Mesenchymal stem cell (in vitro differentiated cells and primary cell): ENCODE measurements around the gene NDRG4.

Source experiments
- DNase-seq: peaks from one replicate; pipeline ENCODE4 v3.0.0-alpha.2; 2013
- H2AFZ ChIP-seq: one replicate; pipeline ENCODE4 v1.6.1; 2013; ENCODE audit warnings: low read depth, mild to moderate bottlenecking, control low read depth, inconsistent platforms, low read length, moderate library complexity
- H2AK5ac ChIP-seq: 2 replicates; pipeline ENCODE4 v1.6.1; 2013; ENCODE audit warnings: low read length, moderate library complexity, mild to moderate bottlenecking, inconsistent platforms; ENCODE audit not compliant: severe bottlenecking
- H2BK120ac ChIP-seq: one replicate; pipeline ENCODE4 v1.6.1; 2013; ENCODE audit warnings: low read depth, mild to moderate bottlenecking, inconsistent platforms, low read length, moderate library complexity
- H2BK12ac ChIP-seq, 2 experiments: one replicate each; pipeline ENCODE4 v1.6.1; 2013; ENCODE audit warnings: inconsistent platforms in 2 of 2, low read length in 2 of 2, mild to moderate bottlenecking in 2 of 2, moderate library complexity in 2 of 2, control low read depth in 1 of 2
- H2BK15ac ChIP-seq: one replicate; pipeline ENCODE4 v1.6.1; 2013; ENCODE audit warnings: mild to moderate bottlenecking, low read depth, inconsistent platforms; ENCODE audit not compliant: poor library complexity, severe bottlenecking
- H2BK5ac ChIP-seq: 2 replicates; pipeline ENCODE4 v1.6.1; 2013; ENCODE audit warnings: low read depth, mild to moderate bottlenecking, low read length, control low read depth, inconsistent platforms; ENCODE audit not compliant: poor library complexity, severe bottlenecking
- H3K14ac ChIP-seq, 2 experiments: one replicate each; pipeline ENCODE4 v1.6.1; 2013; ENCODE audit warnings: inconsistent platforms in 2 of 2, low read length in 2 of 2, control low read depth in 1 of 2, mild to moderate bottlenecking in 1 of 2, moderate library complexity in 1 of 2
- H3K18ac ChIP-seq, 2 experiments: one replicate each; pipeline ENCODE4 v1.6.1; 2013; ENCODE audit warnings: inconsistent platforms in 2 of 2, low read length in 2 of 2, control low read depth in 1 of 2, low read depth in 1 of 2, mild to moderate bottlenecking in 1 of 2
- H3K23ac ChIP-seq, 2 experiments: one replicate each; pipeline ENCODE4 v1.6.1; 2013; ENCODE audit warnings: inconsistent platforms in 2 of 2, low read length in 2 of 2, mild to moderate bottlenecking in 2 of 2, moderate library complexity in 2 of 2, control low read depth in 1 of 2
- H3K27ac ChIP-seq: 2 replicates; pipeline ENCODE4 v1.5.1; 2013; ENCODE audit warnings: mild to moderate bottlenecking, moderate library complexity, low read length, control low read depth, inconsistent platforms; ENCODE audit not compliant: poor library complexity, severe bottlenecking
- H3K27me3 ChIP-seq, 2 experiments: 2 replicates each; pipeline versions ENCODE4 v1.6.1 to v1.7.0; 2013; ENCODE audit warnings: low read length in 2 of 2, mild to moderate bottlenecking in 2 of 2, moderate library complexity in 2 of 2, control low read depth in 1 of 2, inconsistent platforms in 1 of 2; ENCODE audit not compliant: control insufficient read depth in 1 of 2, insufficient read depth in 1 of 2
- H3K36me3 ChIP-seq, 2 experiments: 2 replicates each; pipeline versions ENCODE4 v1.6.1 to v1.7.0; 2013; ENCODE audit warnings: low read length in 2 of 2, control low read depth in 1 of 2, inconsistent platforms in 1 of 2, low read depth in 1 of 2, mild to moderate bottlenecking in 1 of 2; ENCODE audit not compliant: insufficient read depth in 2 of 2, control insufficient read depth in 1 of 2
- H3K4ac ChIP-seq, 2 experiments: one replicate each; pipeline ENCODE4 v1.6.1; 2013; ENCODE audit warnings: inconsistent platforms in 2 of 2, low read length in 2 of 2, mild to moderate bottlenecking in 2 of 2, moderate library complexity in 2 of 2, control low read depth in 1 of 2, low read depth in 1 of 2
- H3K4me1 ChIP-seq: 2 replicates; pipeline ENCODE4 v1.6.1; 2013; ENCODE audit warnings: low read depth, low read length, control low read depth; ENCODE audit not compliant: control insufficient read depth, insufficient read depth
- H3K4me2 ChIP-seq: 2 replicates; pipeline ENCODE4 v1.6.1; 2013; ENCODE audit warnings: low read length, mild to moderate bottlenecking, inconsistent platforms; ENCODE audit not compliant: poor library complexity, severe bottlenecking
- H3K4me3 ChIP-seq, 2 experiments: 2 replicates each; pipeline versions ENCODE4 v1.5.1 to v1.7.0; 2013; ENCODE audit warnings: low read length in 2 of 2, mild to moderate bottlenecking in 2 of 2, control low read depth in 1 of 2, low read depth in 1 of 2; ENCODE audit not compliant: insufficient read depth in 1 of 2
- H3K79me1 ChIP-seq: replicated peaks from 2 replicates; pipeline ENCODE4 v1.6.1; 2013; ENCODE audit warnings: mild to moderate bottlenecking, control low read depth, low read length, inconsistent platforms; ENCODE audit not compliant: poor library complexity, severe bottlenecking
- H3K9ac ChIP-seq: 2 replicates; pipeline ENCODE4 v1.7.0; 2013; ENCODE audit warnings: mild to moderate bottlenecking, low read length, moderate library complexity
- H3K9me3 ChIP-seq: 2 replicates; pipeline ENCODE4 v1.7.0; 2013; ENCODE audit warnings: mild to moderate bottlenecking, low read length; ENCODE audit not compliant: control insufficient read depth
- H4K8ac ChIP-seq: one replicate; pipeline ENCODE4 v1.6.1; 2013; ENCODE audit warnings: inconsistent platforms, mild to moderate bottlenecking, low read length, moderate library complexity
- H4K91ac ChIP-seq: one replicate; pipeline ENCODE4 v1.6.1; 2013; ENCODE audit warnings: mild to moderate bottlenecking, low read length, inconsistent platforms
- WGBS: methylation state at CpG from one replicate; pipeline ENCODE4 v1.1.7; 2013; ENCODE audit warnings: mixed read lengths; 5-methylcytosine and 5-hydroxymethylcytosine counted together

The NDRG4 gene

DNA sequence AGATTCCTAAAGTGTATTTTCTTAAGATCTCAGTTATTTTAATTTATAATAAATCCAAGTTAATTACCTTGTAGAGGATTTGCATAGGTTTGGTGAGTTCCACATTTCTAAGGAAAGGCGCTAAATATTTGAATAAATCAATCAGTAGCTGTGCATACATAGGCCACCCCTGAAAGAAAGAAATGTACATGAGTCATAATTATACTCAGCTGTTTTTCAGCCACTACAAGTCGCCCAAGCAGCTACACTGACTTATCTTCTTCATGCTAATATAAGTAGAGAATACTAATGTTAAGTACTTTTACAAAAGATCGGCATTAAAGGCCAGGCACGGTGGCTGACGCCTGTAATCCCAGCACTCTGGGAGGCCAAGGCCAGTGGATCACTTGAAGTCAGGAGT lies 30.2 kb downstream of the NDRG4 start:
- Histone ChIP-seq H4K91ac (no peak overlapping the region), H3K79me1 (peaks cover 25% of the 10 kb centered on the region), H2BK15ac (no peak overlapping the region), H3K4ac (no peak overlapping the region), H4K8ac (no peak overlapping the region), H2BK12ac (no peak overlapping the region), H2BK5ac (no peak overlapping the region), H3K18ac (no peak overlapping the region), H3K14ac (no peak overlapping the region), H3K23ac (no peak overlapping the region), H3K4me1 (no peaks in the 10 kb centered on the region), H2AK5ac (no peak overlapping the region), H3K27me3 (no peaks in the 10 kb centered on the region), H3K9me3 (no peaks in the 10 kb centered on the region), H3K4me2 (no peak overlapping the region), H2AFZ (no peak overlapping the region), H3K9ac (no peak overlapping the region), H2BK120ac (no peak overlapping the region), H3K36me3 (peaks cover 31 to 94% of the 10 kb centered on the region in 2 experiments), H3K27ac (no peak overlapping the region), H3K4me3 (no peak overlapping the region)
- DNase-seq: no peak
- WGBS: 100% methylated on average over 4 of the region's 5 CpGs

DNA sequence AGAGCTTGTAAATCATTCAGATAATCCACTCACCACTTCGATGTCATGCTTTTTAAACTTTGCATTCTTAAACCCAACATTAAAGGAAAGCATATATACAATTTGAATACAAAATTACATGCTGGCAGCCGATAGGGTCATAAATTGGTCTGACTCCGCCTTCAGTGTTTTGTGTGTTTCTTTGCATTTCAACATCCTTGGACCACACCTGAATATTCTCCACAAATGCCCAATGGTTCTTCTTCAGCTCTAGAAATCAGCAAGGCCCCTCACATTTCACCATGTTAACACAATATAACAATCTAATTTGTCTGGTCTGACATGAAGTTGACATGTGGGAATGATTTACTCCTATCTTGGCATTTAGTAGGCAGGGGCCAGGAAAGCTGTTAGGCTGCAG lies 32.5 kb downstream of the NDRG4 start:
- Histone ChIP-seq H3K4ac (no peak overlapping the region), H3K79me1 (peaks cover 23% of the 10 kb centered on the region), H4K8ac (no peak overlapping the region), H4K91ac (no peak overlapping the region), H3K23ac (no peak overlapping the region), H3K9me3 (no peaks in the 10 kb centered on the region), H3K18ac (no peak overlapping the region), H3K36me3 (peaks cover 29 to 97% of the 10 kb centered on the region in 2 experiments), H3K4me2 (no peak overlapping the region), H3K14ac (no peak overlapping the region), H2BK120ac (no peak overlapping the region), H2BK12ac (no peak overlapping the region), H2AFZ (no peak overlapping the region), H2BK15ac (no peak overlapping the region), H2AK5ac (no peak overlapping the region), H3K27ac (no peak overlapping the region), H3K4me1 (no peaks in the 10 kb centered on the region), H2BK5ac (no peak overlapping the region), H3K27me3 (no peaks in the 10 kb centered on the region), H3K9ac (no peak overlapping the region), H3K4me3 (no peak overlapping the region)
- DNase-seq: no peak
- WGBS: 98% methylated on average over 3 of the region's 3 CpGs

DNA sequence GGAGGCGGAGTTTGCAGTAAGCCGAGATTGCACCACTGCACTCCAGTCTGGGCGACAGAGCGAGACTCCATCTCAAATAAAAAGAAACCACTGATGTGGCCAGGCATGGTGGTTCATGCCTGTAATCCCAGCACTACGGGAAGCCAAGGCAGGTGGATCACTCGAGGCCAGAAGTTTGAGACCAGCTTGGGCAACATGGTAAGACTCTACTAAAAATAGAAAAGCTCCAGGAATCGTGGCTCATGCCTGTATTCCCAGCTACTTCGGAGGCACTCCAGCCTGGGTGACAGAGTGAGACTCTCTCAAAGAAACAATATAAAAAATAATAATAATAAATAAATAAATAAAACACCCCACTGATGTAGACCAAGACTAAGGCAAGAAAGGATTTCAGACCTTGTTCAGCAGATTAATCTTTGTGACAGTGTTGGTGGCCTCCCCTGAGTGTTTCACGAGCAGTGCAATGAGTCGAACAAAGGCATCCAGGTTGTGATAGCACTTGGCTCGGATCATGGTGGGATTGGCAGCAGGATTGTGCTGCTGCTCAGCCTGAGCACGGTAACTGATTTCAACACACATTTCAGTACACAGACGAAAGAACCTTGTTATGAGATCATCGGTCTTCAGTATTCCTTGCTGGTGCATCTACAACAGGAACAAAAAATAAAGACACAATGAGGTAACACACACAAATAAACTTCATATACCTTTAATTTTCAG lies 34.0 kb downstream of the NDRG4 start:
- no peak overlapping the region for H4K8ac ChIP-seq

DNA sequence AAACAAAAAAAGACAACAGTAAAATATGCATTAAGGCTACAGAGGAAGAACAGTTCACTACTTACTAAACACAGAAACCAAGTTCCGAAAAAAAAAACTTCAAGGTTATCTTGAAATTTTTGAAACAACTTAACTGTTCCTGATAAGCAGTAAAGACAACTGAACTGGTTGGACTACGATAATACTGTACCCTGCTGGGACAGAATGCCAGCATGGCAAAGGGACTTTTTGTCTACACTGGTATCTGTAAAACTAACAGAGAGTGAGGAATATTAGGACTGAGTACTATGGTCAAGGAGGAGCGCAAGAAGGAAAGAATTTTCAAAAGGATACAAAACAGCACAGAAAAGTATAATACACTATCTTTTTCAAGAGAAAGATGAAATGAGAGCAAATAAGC lies 35.2 kb downstream of the NDRG4 start:
- no peak overlapping the region for H2BK12ac ChIP-seq
- WGBS: 100% methylated on average over 2 of the region's 3 CpGs
- no peak overlapping the region for H3K9ac ChIP-seq
- no peak overlapping the region for H2AFZ ChIP-seq
- no peak overlapping the region for H2BK120ac ChIP-seq
- H3K4me2 ChIP-seq: no peak overlapping the region
- H2AK5ac ChIP-seq: no peak overlapping the region
- no peak overlapping the region for H3K23ac ChIP-seq
- no peak overlapping the region for H3K18ac ChIP-seq
- peaks cover 26% of the 10 kb centered on the region for H3K79me1 ChIP-seq
- H3K4me3 ChIP-seq: no peak overlapping the region
- H4K8ac ChIP-seq: no peak overlapping the region
- no peak overlapping the region for H2BK15ac ChIP-seq
- no peak overlapping the region for H4K91ac ChIP-seq
- no peak overlapping the region for H3K4ac ChIP-seq
- peaks cover 31 to 97% of the 10 kb centered on the region in 2 experiments for H3K36me3 ChIP-seq
- H3K14ac ChIP-seq: no peak overlapping the region
- DNase-seq: no peak
- no peaks in the 10 kb centered on the region for H3K27me3 ChIP-seq
- H3K9me3 ChIP-seq: no peaks in the 10 kb centered on the region
- no peaks in the 10 kb centered on the region for H3K4me1 ChIP-seq
- H3K27ac ChIP-seq: no peak overlapping the region
- no peak overlapping the region for H2BK5ac ChIP-seq

More for the DNA sequence above, 34.0 kb downstream of the NDRG4 start:
- Histone ChIP-seq H3K27ac (no peak overlapping the region), H2BK15ac (no peak overlapping the region), H3K4me3 (no peak overlapping the region), H2AFZ (no peak overlapping the region), H3K23ac (no peak overlapping the region), H2BK120ac (no peak overlapping the region), H4K91ac (no peak overlapping the region), H3K9me3 (no peaks in the 10 kb centered on the region), H2AK5ac (no peak overlapping the region), H2BK12ac (no peak overlapping the region), H3K4me2 (no peak overlapping the region), H3K27me3 (no peaks in the 10 kb centered on the region), H3K9ac (no peak overlapping the region), H3K79me1 (peaks cover 23% of the 10 kb centered on the region), H3K18ac (no peak overlapping the region), H3K4me1 (no peaks in the 10 kb centered on the region), H2BK5ac (no peak overlapping the region), H3K4ac (no peak overlapping the region), H3K14ac (no peak overlapping the region), H3K36me3 (peaks cover 31 to 97% of the 10 kb centered on the region in 2 experiments)
- no peak for DNase-seq
- 96% methylated on average over 12 of the region's 14 CpGs for WGBS
